22Rv1 (cell line): ENCODE results near the gene FSIP1.

Experiments
- H3K27ac ChIP-seq: fragments of 450-650 bp; 2 replicates; pipeline ENCODE4 v1.5.1; 2017
- ZFX ChIP-seq: fragments of 450-650 bp; IDR thresholded peaks from 2 replicates; pipeline ENCODE4 v1.6.1; 2017; ENCODE audit warnings: antibody characterized with exemption, borderline replicate concordance
- TF ChIP-seq, protein P1 (sequence below): fragments of 450-650 bp; IDR thresholded peaks from 2 replicates; pipeline ENCODE4 v1.5.1; 2017; ENCODE audit warnings: mild to moderate bottlenecking

FSIP1 gene

DNA sequence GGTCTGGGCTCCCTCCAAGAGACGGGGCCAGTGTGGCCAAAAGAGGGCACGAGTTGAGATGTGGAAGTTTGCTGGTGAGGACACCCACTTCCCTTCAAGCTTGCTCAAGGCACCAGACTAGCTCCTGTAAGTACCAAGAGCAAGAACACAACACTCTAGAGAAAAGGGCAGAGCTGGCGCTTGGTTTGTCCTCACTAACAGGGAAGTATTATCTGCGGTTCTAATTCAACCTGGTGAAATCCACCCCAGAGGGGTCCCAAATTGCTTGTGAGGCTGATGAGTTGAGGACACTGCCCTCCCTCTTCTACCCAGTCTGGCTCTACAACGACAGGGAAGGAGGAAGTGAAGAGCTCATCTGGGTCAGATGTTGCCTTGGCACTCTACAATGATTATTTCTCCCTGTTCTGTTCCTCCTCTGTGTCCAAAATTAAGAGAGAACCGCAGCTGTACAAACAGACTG is 16.9 kb upstream of the FSIP1 start:
- TF ChIP-seq, protein P1, sequence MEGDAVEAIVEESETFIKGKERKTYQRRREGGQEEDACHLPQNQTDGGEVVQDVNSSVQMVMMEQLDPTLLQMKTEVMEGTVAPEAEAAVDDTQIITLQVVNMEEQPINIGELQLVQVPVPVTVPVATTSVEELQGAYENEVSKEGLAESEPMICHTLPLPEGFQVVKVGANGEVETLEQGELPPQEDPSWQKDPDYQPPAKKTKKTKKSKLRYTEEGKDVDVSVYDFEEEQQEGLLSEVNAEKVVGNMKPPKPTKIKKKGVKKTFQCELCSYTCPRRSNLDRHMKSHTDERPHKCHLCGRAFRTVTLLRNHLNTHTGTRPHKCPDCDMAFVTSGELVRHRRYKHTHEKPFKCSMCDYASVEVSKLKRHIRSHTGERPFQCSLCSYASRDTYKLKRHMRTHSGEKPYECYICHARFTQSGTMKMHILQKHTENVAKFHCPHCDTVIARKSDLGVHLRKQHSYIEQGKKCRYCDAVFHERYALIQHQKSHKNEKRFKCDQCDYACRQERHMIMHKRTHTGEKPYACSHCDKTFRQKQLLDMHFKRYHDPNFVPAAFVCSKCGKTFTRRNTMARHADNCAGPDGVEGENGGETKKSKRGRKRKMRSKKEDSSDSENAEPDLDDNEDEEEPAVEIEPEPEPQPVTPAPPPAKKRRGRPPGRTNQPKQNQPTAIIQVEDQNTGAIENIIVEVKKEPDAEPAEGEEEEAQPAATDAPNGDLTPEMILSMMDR: no peak
- no peak for TF ChIP-seq ZFX
- H3K27ac ChIP-seq: no peak overlapping the region

DNA sequence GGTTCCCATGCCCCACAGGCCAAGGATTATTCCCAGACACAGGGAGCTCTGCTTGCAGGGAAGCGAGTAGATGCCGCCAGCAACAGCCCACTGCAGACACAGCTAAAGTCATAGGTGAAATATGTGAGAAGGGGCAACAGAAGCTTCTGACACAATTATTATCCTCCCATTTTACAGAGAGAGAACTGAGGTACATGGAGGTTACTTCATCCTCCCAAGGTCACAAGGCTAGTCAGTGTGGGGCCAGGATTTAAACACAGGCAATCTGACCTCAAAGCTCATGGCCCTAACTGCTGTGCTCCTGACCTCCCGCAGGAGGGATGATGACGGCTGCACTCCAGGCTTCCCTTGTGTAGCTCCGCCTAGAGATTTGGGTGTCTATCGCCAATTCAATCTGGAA is 15.7 kb upstream of the FSIP1 start:
- TF ChIP-seq, protein P1: no peak
- TF ChIP-seq ZFX: no peak
- no peak overlapping the region for H3K27ac ChIP-seq

DNA sequence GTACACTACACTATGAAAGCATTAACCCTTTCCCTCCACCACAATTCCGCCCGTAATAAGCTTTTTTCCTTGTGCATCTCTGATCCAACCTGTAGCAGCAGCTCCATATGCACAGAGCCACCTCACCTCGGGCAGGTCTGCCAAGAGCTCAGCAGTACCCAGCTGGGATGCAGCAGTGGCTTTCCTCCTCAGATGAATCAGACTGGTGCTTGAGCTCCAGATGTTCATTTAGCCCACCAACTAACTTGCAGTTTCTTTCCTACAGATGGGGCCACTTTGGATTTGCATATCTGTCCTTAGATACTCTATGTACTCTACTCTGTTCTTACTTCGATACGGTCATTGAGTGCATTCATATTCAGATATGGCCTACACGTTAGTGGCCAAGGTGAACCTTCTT is 14.8 kb upstream of the FSIP1 start:
- no peak overlapping the region for H3K27ac ChIP-seq
- TF ChIP-seq, protein P1: no peak
- TF ChIP-seq ZFX: no peak

DNA sequence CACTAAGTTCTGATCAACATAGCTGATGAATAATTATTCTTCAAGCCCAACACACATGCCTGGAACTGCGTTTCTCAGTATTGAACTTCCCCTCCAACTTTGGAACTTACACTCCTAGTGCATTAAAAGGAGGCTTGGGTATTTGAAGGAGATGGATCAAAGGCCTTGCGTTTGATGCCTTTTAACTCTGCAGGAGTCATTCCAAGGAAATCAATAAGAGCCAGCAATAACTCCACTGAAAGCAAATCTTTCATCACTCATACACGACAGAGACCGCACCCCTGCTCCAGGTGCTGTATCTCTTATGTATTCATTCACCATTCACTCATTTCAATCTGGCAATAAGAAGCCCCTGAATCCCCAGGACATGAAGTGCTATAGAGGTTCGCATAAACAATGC is 14.0 kb upstream of the FSIP1 start:
- no peak for TF ChIP-seq ZFX
- TF ChIP-seq, protein P1: no peak
- no peak overlapping the region for H3K27ac ChIP-seq

DNA sequence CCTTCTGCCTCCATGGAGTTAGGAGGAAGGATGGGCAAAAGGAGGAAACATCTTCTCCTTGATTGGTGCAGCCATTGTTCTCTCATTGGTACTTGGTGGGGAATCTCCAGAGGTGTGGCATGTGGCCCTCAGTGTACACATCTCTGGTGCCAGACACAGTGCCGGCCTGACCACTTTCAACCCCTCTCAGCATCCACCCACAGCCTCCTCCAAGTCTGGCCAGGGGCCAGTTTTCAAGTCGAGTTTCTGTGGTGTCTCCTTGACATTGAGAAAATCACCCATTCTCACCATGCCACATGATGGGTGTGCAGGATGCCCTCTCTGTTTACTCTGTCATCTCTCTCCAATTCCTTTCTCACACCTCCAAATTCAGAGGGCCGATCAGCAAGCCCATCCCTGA is 12.8 kb upstream of the FSIP1 start:
- no peak overlapping the region for H3K27ac ChIP-seq
- TF ChIP-seq, protein P1: no peak
- no peak for TF ChIP-seq ZFX

DNA sequence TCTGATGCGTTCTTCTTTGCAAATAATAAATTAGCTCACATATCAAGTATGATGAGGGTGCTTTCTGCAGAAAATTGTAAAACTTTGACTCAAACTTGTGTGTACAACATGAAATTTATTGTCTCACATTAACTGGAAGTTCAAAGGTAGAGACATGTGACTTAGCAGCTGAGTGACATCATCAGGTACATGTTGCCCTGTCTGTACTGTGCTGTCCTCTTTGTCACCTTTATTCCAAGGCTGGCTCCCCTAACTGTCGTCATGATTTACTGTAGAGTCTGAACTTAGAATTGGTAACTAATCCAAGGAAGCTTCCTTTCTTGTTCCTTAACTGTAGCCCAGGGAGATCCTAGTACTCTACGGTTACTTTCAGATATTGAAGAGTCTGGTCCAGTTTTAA is 12.3 kb upstream of the FSIP1 start:
- TF ChIP-seq, protein P1: no peak
- TF ChIP-seq ZFX: no peak
- H3K27ac ChIP-seq: no peak overlapping the region

DNA sequence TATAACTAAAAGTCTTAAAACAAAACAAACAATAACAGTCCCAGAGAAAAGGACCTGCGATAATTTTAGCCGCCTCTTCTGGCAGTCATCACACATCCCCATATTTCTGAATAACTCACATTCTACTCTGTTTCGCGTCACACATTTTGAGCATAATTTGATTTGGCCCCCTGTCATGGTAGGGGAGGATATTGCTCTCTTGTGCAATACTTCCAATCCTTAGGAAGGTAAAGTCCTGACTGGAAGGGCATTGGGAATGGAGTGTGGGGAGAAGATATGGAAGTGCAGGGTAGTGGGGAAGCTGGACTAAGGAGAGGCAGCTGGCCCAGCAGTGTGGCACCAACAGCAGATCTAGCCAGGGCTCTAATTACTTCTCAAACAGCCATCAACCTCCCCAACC is 11.3 kb upstream of the FSIP1 start:
- no peak overlapping the region for H3K27ac ChIP-seq
- TF ChIP-seq, protein P1: no peak
- TF ChIP-seq ZFX: no peak
